Measurements from ENCODE around the gene CRK.

DNA sequence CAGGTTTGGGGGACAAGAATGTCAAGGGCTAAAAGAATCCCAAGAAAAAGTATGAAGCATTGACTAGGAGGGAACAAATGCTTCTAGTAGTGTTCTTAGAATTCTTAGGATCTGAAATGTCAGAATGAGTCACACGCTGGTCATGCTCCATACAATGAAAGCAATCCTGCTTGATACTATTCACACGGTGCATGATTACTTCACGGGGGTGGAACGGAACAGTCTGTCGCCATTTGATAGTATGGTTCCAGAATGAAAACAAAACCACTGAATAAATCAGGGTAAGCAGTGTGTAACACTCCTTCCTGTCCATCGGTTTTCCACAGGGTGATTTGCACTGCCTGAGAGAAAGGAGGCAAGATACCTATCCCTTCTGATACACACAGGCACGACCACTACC, 33.1 kb downstream of the CRK start:
- TF ChIP-seq CTCF (conservative IDR thresholded peaks at IDR 0.05) (no peak), EZH2 (IDR thresholded peaks at IDR 0.05; ENCODE audit: low read depth) (no peak)
